ENCODE data around the gene TBC1D8.
A peak's percentile ranks its signal among the peaks of the same experiment; 100 is the strongest.

The TBC1D8 gene

GRCh38 chr2:101139495-101139894 is 11.7 kb downstream of the TBC1D8 start:
- H2BK12ac ChIP-seq (ENCODE audit: low read length), result no peak overlapping the region

DNA sequence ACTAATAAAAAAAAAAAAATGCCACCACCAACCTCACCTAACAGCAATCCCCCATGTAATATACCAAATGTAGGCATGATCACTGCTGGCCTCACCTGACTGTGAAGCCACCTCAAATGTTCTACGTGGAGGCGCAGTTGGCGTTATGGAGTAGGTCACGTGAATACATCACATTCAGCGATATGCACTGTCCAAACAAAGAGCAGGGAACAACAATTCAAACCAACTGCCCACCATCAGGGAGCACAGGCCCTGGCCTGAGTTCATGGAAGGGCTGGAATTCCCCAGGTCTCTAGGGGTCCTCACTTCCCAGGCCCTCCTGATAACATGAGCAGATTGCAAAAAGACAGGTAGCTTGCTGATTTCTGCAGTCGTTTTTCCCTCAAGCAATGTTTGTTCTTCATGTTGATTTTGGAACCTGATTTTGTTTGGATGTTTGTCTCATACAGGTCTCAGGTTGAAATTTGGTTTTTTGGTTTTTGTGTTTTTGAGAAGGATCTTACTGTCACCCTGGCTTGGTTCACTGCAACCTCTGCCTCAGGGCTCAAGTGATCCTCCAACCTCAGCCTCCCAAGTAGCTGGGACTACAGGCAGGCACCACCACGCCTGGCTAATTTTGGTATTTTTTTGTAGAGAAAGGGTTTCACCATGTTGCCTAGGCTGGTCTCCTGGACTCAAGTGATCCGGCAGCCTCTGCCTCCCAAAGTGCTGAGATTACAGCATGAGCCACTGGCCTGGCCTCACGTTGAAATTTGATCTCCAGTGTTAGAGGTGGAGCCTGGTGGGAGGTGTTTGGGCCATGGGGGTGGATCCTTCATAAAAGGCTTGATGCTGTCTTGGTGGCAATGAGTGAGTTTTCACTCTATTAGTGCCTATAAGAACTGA is 15.5 kb downstream of the TBC1D8 start:
- H4K8ac ChIP-seq (ENCODE audit: low read depth, low read length), result no peak overlapping the region
- no peak overlapping the region for H2BK12ac ChIP-seq (ENCODE audit: low read length)
- H2AFZ ChIP-seq (ENCODE audit: low read length), result no peak overlapping the region
- H3K4ac ChIP-seq (ENCODE audit: low read length), result no peak overlapping the region
- no peak overlapping the region for H3K23ac ChIP-seq (ENCODE audit: low read depth, low read length, poor library complexity)
- H3K27me3 ChIP-seq (ENCODE audit: control insufficient read depth in 3 of 3, insufficient read depth in 3 of 3, low read depth in 1 of 3, low read length in 3 of 3), result no peaks in the 10 kb centered on the region
- no CpG with 5 or more reads among the region's 9 CpGs for WGBS, 2 donors (ENCODE audit: extremely low coverage in 2 of 2, insufficient read length in 2 of 2, insufficient replicate concordance in 1 of 2)
- H2BK120ac ChIP-seq (ENCODE audit: low read depth, low read length), result no peak overlapping the region
- H3K4me1 ChIP-seq (ENCODE audit: control insufficient read depth in 2 of 2, insufficient read depth in 1 of 2, low read depth in 1 of 2, low read length in 2 of 2), result no peaks in the 10 kb centered on the region
- H3K79me1 ChIP-seq (ENCODE audit: low read depth, low read length), result no peaks in the 10 kb centered on the region
- H2BK5ac ChIP-seq (ENCODE audit: low read length), result no peak overlapping the region
- H4K91ac ChIP-seq (ENCODE audit: low read depth, low read length, poor library complexity), result no peak overlapping the region
- H3K14ac ChIP-seq (ENCODE audit: low read length), result no peak overlapping the region
- no peak overlapping the region for H3K9ac ChIP-seq (ENCODE audit: low read depth, low read length, poor library complexity)
- no peak for DNase-seq (ENCODE audit: low spot score)
- H3K4me3 ChIP-seq (ENCODE audit: low read length in 2 of 2), result peak overlapping the region in 1 of 2 donors; percentile 4
- H3K18ac ChIP-seq (ENCODE audit: low read length), result no peak overlapping the region
- H2AK5ac ChIP-seq (ENCODE audit: low read depth, low read length), result no peak overlapping the region
- no peak overlapping the region for H3K4me2 ChIP-seq (ENCODE audit: insufficient read depth, low read length, poor library complexity, severe bottlenecking)
- no peaks in the 10 kb centered on the region for H3K9me3 ChIP-seq (replicated peaks in 1 of 2; ENCODE audit: control insufficient read depth in 2 of 2, insufficient read depth in 1 of 2, low read depth in 1 of 2, low read length in 2 of 2)
- H3K36me3 ChIP-seq (replicated peaks in 1 of 2; ENCODE audit: control insufficient read depth in 2 of 2, insufficient read depth in 2 of 2, low read length in 2 of 2), result no peaks in the 10 kb centered on the region
- H2BK15ac ChIP-seq (ENCODE audit: low read length), result no peak overlapping the region
- no peak overlapping the region for H3K27ac ChIP-seq (replicated peaks; ENCODE audit: low read length)

More at GRCh38 chr2:101139495-101139894, 11.7 kb downstream of the TBC1D8 start:
- Histone ChIP-seq H3K9me3 (replicated peaks in 1 of 2; ENCODE audit: control insufficient read depth in 2 of 2, insufficient read depth in 1 of 2, low read depth in 1 of 2, low read length in 2 of 2) (no peaks in the 10 kb centered on the region), H3K36me3 (replicated peaks in 1 of 2; ENCODE audit: control insufficient read depth in 2 of 2, insufficient read depth in 2 of 2, low read length in 2 of 2) (no peaks in the 10 kb centered on the region), H3K27ac (replicated peaks; ENCODE audit: low read length) (no peak overlapping the region), H2BK120ac (ENCODE audit: low read depth, low read length) (no peak overlapping the region), H2AFZ (ENCODE audit: low read length) (no peak overlapping the region), H3K4ac (ENCODE audit: low read length) (no peak overlapping the region), H3K4me2 (ENCODE audit: insufficient read depth, low read length, poor library complexity, severe bottlenecking) (no peak overlapping the region), H3K27me3 (ENCODE audit: control insufficient read depth in 3 of 3, insufficient read depth in 3 of 3, low read depth in 1 of 3, low read length in 3 of 3) (no peaks in the 10 kb centered on the region), H4K8ac (ENCODE audit: low read depth, low read length) (no peak overlapping the region), H2AK5ac (ENCODE audit: low read depth, low read length) (no peak overlapping the region), H3K23ac (ENCODE audit: low read depth, low read length, poor library complexity) (peak overlapping the region; percentile 65), H3K4me3 (ENCODE audit: low read length in 2 of 2) (no peak overlapping the region), H3K79me1 (ENCODE audit: low read depth, low read length) (no peaks in the 10 kb centered on the region), H2BK15ac (ENCODE audit: low read length) (no peak overlapping the region), H3K18ac (ENCODE audit: low read length) (no peak overlapping the region), H3K14ac (ENCODE audit: low read length) (no peak overlapping the region), H4K91ac (ENCODE audit: low read depth, low read length, poor library complexity) (no peak overlapping the region), H3K9ac (ENCODE audit: low read depth, low read length, poor library complexity) (peak overlapping the region; percentile 80), H3K4me1 (ENCODE audit: control insufficient read depth in 2 of 2, insufficient read depth in 1 of 2, low read depth in 1 of 2, low read length in 2 of 2) (no peaks in the 10 kb centered on the region), H2BK5ac (ENCODE audit: low read length) (no peak overlapping the region)
- no CpG with 5 or more reads among the region's 4 CpGs for WGBS, 2 donors (ENCODE audit: extremely low coverage in 2 of 2, insufficient read length in 2 of 2, insufficient replicate concordance in 1 of 2)
- no peak for DNase-seq (ENCODE audit: low spot score)

DNA sequence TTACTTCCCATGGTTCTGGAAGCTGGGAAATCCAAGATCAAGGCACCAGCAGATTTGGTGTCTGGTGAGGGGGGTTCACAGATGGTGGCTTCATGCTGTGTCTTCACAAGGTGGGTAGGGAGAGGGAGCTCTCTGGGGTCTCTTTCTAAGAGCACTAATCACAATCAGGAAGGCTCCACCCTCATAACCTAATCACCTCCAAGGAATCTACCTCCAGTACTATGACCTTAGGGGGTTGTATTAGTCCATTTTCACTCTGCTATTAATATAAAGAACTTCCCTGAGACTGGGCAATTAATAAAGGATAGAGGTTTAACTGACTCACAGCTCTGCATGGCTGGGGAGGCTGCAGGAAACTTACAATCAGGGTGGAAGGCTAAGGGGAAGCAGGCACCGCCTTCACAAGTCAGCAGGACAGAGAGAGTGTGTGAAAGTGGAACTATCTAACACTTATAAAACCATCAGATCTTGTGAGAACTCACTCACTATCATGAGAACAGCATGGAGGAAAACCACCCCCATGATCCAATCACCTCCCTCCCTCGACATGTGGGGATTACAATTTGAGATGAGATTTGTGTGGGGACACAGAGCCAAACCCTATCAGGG is 17.6 kb downstream of the TBC1D8 start:
- H3K36me3 ChIP-seq (replicated peaks in 1 of 2; ENCODE audit: control insufficient read depth in 2 of 2, insufficient read depth in 2 of 2, low read length in 2 of 2), result no peaks in the 10 kb centered on the region
- H2AFZ ChIP-seq (ENCODE audit: low read length), result no peak overlapping the region
- H3K9ac ChIP-seq (ENCODE audit: low read depth, low read length, poor library complexity), result no peak overlapping the region
- H2BK15ac ChIP-seq (ENCODE audit: low read length), result no peak overlapping the region
- H2BK12ac ChIP-seq (ENCODE audit: low read length), result no peak overlapping the region
- H3K14ac ChIP-seq (ENCODE audit: low read length), result no peak overlapping the region
- H2BK5ac ChIP-seq (ENCODE audit: low read length), result no peak overlapping the region
- no peak overlapping the region for H3K4ac ChIP-seq (ENCODE audit: low read length)
- H3K27me3 ChIP-seq (ENCODE audit: control insufficient read depth in 3 of 3, insufficient read depth in 3 of 3, low read depth in 1 of 3, low read length in 3 of 3), result no peaks in the 10 kb centered on the region
- DNase-seq (ENCODE audit: low spot score), result no peak
- H3K4me3 ChIP-seq (ENCODE audit: low read length in 2 of 2), result no peak overlapping the region
- H2BK120ac ChIP-seq (ENCODE audit: low read depth, low read length), result no peak overlapping the region
- H2AK5ac ChIP-seq (ENCODE audit: low read depth, low read length), result no peak overlapping the region
- no peaks in the 10 kb centered on the region for H3K4me1 ChIP-seq (ENCODE audit: control insufficient read depth in 2 of 2, insufficient read depth in 1 of 2, low read depth in 1 of 2, low read length in 2 of 2)
- H3K27ac ChIP-seq (replicated peaks; ENCODE audit: low read length), result no peak overlapping the region
- H3K4me2 ChIP-seq (ENCODE audit: insufficient read depth, low read length, poor library complexity, severe bottlenecking), result no peak overlapping the region
- no CpG with 5 or more reads among the region's 2 CpGs for WGBS, 2 donors (ENCODE audit: extremely low coverage in 2 of 2, insufficient read length in 2 of 2, insufficient replicate concordance in 1 of 2)
- no peak overlapping the region for H4K8ac ChIP-seq (ENCODE audit: low read depth, low read length)
- H3K23ac ChIP-seq (ENCODE audit: low read depth, low read length, poor library complexity), result no peak overlapping the region
- no peaks in the 10 kb centered on the region for H3K79me1 ChIP-seq (ENCODE audit: low read depth, low read length)
- H3K18ac ChIP-seq (ENCODE audit: low read length), result no peak overlapping the region
- H4K91ac ChIP-seq (ENCODE audit: low read depth, low read length, poor library complexity), result no peak overlapping the region
- no peaks in the 10 kb centered on the region for H3K9me3 ChIP-seq (replicated peaks in 1 of 2; ENCODE audit: control insufficient read depth in 2 of 2, insufficient read depth in 1 of 2, low read depth in 1 of 2, low read length in 2 of 2)

DNA sequence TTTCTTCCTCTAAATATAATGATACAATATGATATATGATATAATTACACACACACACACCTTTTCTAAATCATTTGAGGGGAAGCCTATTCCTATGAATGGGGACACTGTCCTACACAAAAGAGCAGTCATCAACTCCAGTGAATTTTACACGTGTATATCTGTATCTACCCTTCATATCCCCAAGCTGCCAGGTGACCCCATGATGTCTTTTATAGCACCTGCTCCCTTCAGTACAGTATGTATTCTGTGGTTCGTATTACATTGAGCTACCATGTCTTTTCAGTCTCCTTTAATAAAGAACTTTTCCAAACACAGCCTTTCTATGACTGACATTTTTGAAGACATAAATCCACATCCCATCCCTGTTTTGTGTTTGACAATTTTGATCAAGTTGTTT is 19.0 kb downstream of the TBC1D8 start:
- peaks cover 0 to 1% of the 10 kb centered on the region in 2 donors for H3K4me1 ChIP-seq (ENCODE audit: control insufficient read depth in 2 of 2, insufficient read depth in 1 of 2, low read depth in 1 of 2, low read length in 2 of 2)
- H3K27ac ChIP-seq (replicated peaks; ENCODE audit: low read length), result no peak overlapping the region
- H3K18ac ChIP-seq (ENCODE audit: low read length), result no peak overlapping the region
- no peak overlapping the region for H4K91ac ChIP-seq (ENCODE audit: low read depth, low read length, poor library complexity)
- H2BK15ac ChIP-seq (ENCODE audit: low read length), result no peak overlapping the region
- no peak overlapping the region for H2BK5ac ChIP-seq (ENCODE audit: low read length)
- no peak for DNase-seq (ENCODE audit: low spot score)
- no peak overlapping the region for H3K23ac ChIP-seq (ENCODE audit: low read depth, low read length, poor library complexity)
- no peak overlapping the region for H4K8ac ChIP-seq (ENCODE audit: low read depth, low read length)
- no peak overlapping the region for H3K4me2 ChIP-seq (ENCODE audit: insufficient read depth, low read length, poor library complexity, severe bottlenecking)
- H2BK120ac ChIP-seq (ENCODE audit: low read depth, low read length), result no peak overlapping the region
- H3K4me3 ChIP-seq (ENCODE audit: low read length in 2 of 2), result no peak overlapping the region
- no peaks in the 10 kb centered on the region for H3K27me3 ChIP-seq (ENCODE audit: control insufficient read depth in 3 of 3, insufficient read depth in 3 of 3, low read depth in 1 of 3, low read length in 3 of 3)
- no CpG with 5 or more reads among the region's 2 CpGs for WGBS, 2 donors (ENCODE audit: extremely low coverage in 2 of 2, insufficient read length in 2 of 2, insufficient replicate concordance in 1 of 2)
- H3K9me3 ChIP-seq (replicated peaks in 1 of 2; ENCODE audit: control insufficient read depth in 2 of 2, insufficient read depth in 1 of 2, low read depth in 1 of 2, low read length in 2 of 2), result no peaks in the 10 kb centered on the region
- no peak overlapping the region for H2AK5ac ChIP-seq (ENCODE audit: low read depth, low read length)
- no peak overlapping the region for H2BK12ac ChIP-seq (ENCODE audit: low read length)
- H3K4ac ChIP-seq (ENCODE audit: low read length), result no peak overlapping the region
- H3K14ac ChIP-seq (ENCODE audit: low read length), result no peak overlapping the region
- H3K9ac ChIP-seq (ENCODE audit: low read depth, low read length, poor library complexity), result no peak overlapping the region
- H3K36me3 ChIP-seq (replicated peaks in 1 of 2; ENCODE audit: control insufficient read depth in 2 of 2, insufficient read depth in 2 of 2, low read length in 2 of 2), result no peaks in the 10 kb centered on the region
- H3K79me1 ChIP-seq (ENCODE audit: low read depth, low read length), result no peaks in the 10 kb centered on the region
- no peak overlapping the region for H2AFZ ChIP-seq (ENCODE audit: low read length)

Measured in neuronal stem cell (in vitro differentiated cells).